SK-N-SH (cell line): ENCODE results near the gene AGBL1. TPM values are rescaled to one million over a fixed set of nuclear protein-coding genes. Genes with fewer than 3 reads are reported as not detected.

Source experiments
- CTCF ChIA-PET: fragments of 300-600, 350-600 bp; formaldehyde crosslinking; extraction: SDS; loops from one replicate; lab custom pipeline; 2021; lab: Yijun Ruan, JAX
- POLR2A ChIA-PET: fragments of 350-600 bp; sonication (Branson Sonifier 250); formaldehyde crosslinking; extraction: SDS; loops from one replicate; lab custom pipeline; 2020; ENCODE audit warnings: antibody characterized with exemption, inconsistent platforms; lab: Yijun Ruan, JAX
- DNase-seq: peaks from one replicate; pipeline ENCODE4 v3.0.0; 2012
- H2AFZ ChIP-seq: fragments of 200-600 bp; sonication (generic); 2 replicates; pipeline ENCODE4 v1.8.1; 2016; ENCODE audit warnings: antibody characterized with exemption, mild to moderate bottlenecking, low read depth
- H3F3A ChIP-seq: fragments of 200-600 bp; sonication (generic); replicated peaks from 2 replicates; pipeline ENCODE3; 2016; ENCODE audit warnings: antibody characterized with exemption, mild to moderate bottlenecking; ENCODE audit not compliant: insufficient read depth
- H3K27ac ChIP-seq, 2 experiments: fragments of 200-500 bp in 1 of 2; fragments of 200-600 bp in 1 of 2; sonication (Bioruptor generic) in 1 of 2; sonication (generic), shearing (Covaris generic) in 1 of 2; 2 replicates each; pipeline versions ENCODE4 v1.5.1 to v1.6.1; 2014 to 2016; ENCODE audit warnings: low read depth in 2 of 2, inconsistent platforms in 1 of 2, low read length in 1 of 2, mild to moderate bottlenecking in 1 of 2, mixed read lengths in 1 of 2
- H3K27me3 ChIP-seq: fragments of 200-600 bp; sonication (generic), shearing (Covaris generic); 2 replicates; pipeline ENCODE4 v1.6.1; 2016; ENCODE audit warnings: mixed run types; ENCODE audit not compliant: insufficient read depth
- H3K36me3 ChIP-seq, 2 experiments: fragments of 200-500 bp in 1 of 2; fragments of 200-600 bp in 1 of 2; sonication (Bioruptor generic) in 1 of 2; sonication (generic) in 1 of 2; replicated peaks in 1 of 2; 2 replicates each; pipeline versions ENCODE3 to v1.5.1; 2014 to 2016; ENCODE audit warnings: low read length in 1 of 2, mild to moderate bottlenecking in 1 of 2; ENCODE audit not compliant: insufficient read depth in 2 of 2, control insufficient read depth in 1 of 2
- H3K4me1 ChIP-seq, 2 experiments: fragments of 200-500 bp in 1 of 2; fragments of 200-600 bp in 1 of 2; sonication (Bioruptor generic) in 1 of 2; sonication (generic), shearing (Covaris generic) in 1 of 2; 2 replicates each; pipeline versions ENCODE4 v1.5.1 to v1.6.1; 2014 to 2016; ENCODE audit warnings: low read depth in 1 of 2, low read length in 1 of 2, mixed run types in 1 of 2; ENCODE audit not compliant: insufficient read depth in 2 of 2, control insufficient read depth in 1 of 2
- H3K4me2 ChIP-seq: fragments of 200-600 bp; sonication (generic), shearing (Covaris generic); 2 replicates; pipeline ENCODE4 v1.6.1; 2017; ENCODE audit warnings: mixed run types
- H3K4me3 ChIP-seq, 2 experiments: fragments of 200-500 bp in 1 of 2; fragments of 200-600 bp in 1 of 2; sonication (Bioruptor generic) in 1 of 2; sonication (generic), shearing (Covaris generic) in 1 of 2; 2 replicates each; pipeline versions ENCODE4 v1.5.1 to v1.8.1; 2014 to 2016; ENCODE audit warnings: low read depth in 2 of 2, inconsistent platforms in 1 of 2, low read length in 1 of 2, mild to moderate bottlenecking in 1 of 2, mixed read lengths in 1 of 2, moderate library complexity in 1 of 2
- H3K79me2 ChIP-seq: fragments of 200-600 bp; sonication (generic); 2 replicates; pipeline ENCODE4 v1.8.1; 2017; ENCODE audit warnings: mild to moderate bottlenecking; ENCODE audit not compliant: insufficient read depth
- H3K9ac ChIP-seq: fragments of 200-600 bp; sonication (generic); 2 replicates; pipeline ENCODE4 v1.6.1; 2017; ENCODE audit warnings: mixed run types
- H3K9me2 ChIP-seq: fragments of 200-600 bp; sonication (generic); 2 replicates; pipeline ENCODE4 v1.6.1; 2017; ENCODE audit warnings: mixed run types
- H3K9me3 ChIP-seq: fragments of 200-600 bp; sonication (generic); 2 replicates; pipeline ENCODE4 v1.6.1; 2017; ENCODE audit warnings: mixed run types, mild to moderate bottlenecking, moderate library complexity
- H4K20me1 ChIP-seq: fragments of 200-600 bp; sonication (generic); 2 replicates; pipeline ENCODE4 v1.6.1; 2017; ENCODE audit warnings: mild to moderate bottlenecking, mixed run types; ENCODE audit not compliant: insufficient read depth
- CHD2 ChIP-seq: fragments of 150-350 bp; IDR thresholded peaks from 2 replicates; pipeline ENCODE4 v1.6.1; 2018; ENCODE audit warnings: low read length; ENCODE audit not compliant: partially characterized antibody
- CTCF ChIP-seq: fragments of 200-600 bp; sonication (generic); IDR thresholded peaks from 2 replicates; pipeline ENCODE4 v1.6.1; 2017; ENCODE audit warnings: antibody characterized with exemption, mild to moderate bottlenecking, moderate library complexity
- ELF1 ChIP-seq: IDR thresholded peaks from 2 replicates; pipeline ENCODE4 v1.4.0; 2012
- EP300 ChIP-seq, 2 experiments: IDR thresholded peaks; 2 replicates each; pipeline versions ENCODE4 v1.4.0 to v1.6.1; 2012; ENCODE audit warnings: borderline replicate concordance in 1 of 2, low read depth in 1 of 2, low read length in 1 of 2
- FOSL2 ChIP-seq: IDR thresholded peaks from 2 replicates; pipeline ENCODE4 v1.4.0; 2012; ENCODE audit warnings: low read depth, mild to moderate bottlenecking, moderate library complexity, borderline replicate concordance
- FOXJ3 ChIP-seq: sonication (generic); formaldehyde crosslinking; IDR thresholded peaks from 2 replicates; pipeline ENCODE4 v1.5.1; 2020; ENCODE audit warnings: mild to moderate bottlenecking, missing genetic modification reagents
- MEF2A ChIP-seq: IDR thresholded peaks from 2 replicates; pipeline ENCODE4 v1.4.0; 2012; ENCODE audit warnings: low read depth, borderline replicate concordance
- MXI1 ChIP-seq: IDR thresholded peaks from 2 replicates; pipeline ENCODE4 v1.6.1; 2012; ENCODE audit warnings: mild to moderate bottlenecking, low read depth, low read length, improper control_type of control experiment
- NFIC ChIP-seq: IDR thresholded peaks from 2 replicates; pipeline ENCODE4 v1.4.0; 2012; ENCODE audit warnings: borderline replicate concordance
- RCOR1 ChIP-seq: fragments of 150-350 bp; IDR thresholded peaks from 2 replicates; pipeline ENCODE4 v1.6.1; 2017; ENCODE audit warnings: antibody characterized with exemption, low read length
- RFX5 ChIP-seq: IDR thresholded peaks from 2 replicates; pipeline ENCODE4 v1.6.1; 2012; ENCODE audit warnings: mild to moderate bottlenecking, improper control_type of control experiment, low read length
- RXRA ChIP-seq: IDR thresholded peaks from 2 replicates; pipeline ENCODE4 v1.4.0; 2012; ENCODE audit warnings: low read depth, mild to moderate bottlenecking, borderline replicate concordance
- SMC3 ChIP-seq: IDR thresholded peaks from 2 replicates; pipeline ENCODE4 v1.6.1; 2012; ENCODE audit warnings: low read depth, low read length, improper control_type of control experiment
- TCF12 ChIP-seq: IDR thresholded peaks from 2 replicates; pipeline ENCODE4 v1.4.0; 2012
- USF1 ChIP-seq: IDR thresholded peaks from 2 replicates; pipeline ENCODE4 v1.4.0; 2012; ENCODE audit warnings: low read depth, borderline replicate concordance
- WGBS: methylation state at CpG from one replicate; pipeline ENCODE4 v1.1.6; 2017; ENCODE audit warnings: low lambda C conversion rate; 5-methylcytosine and 5-hydroxymethylcytosine counted together
- polyA plus RNA-seq, 3 experiments: library from polyadenylated mRNA; depleted of rRNA; stranded (reverse); fragments of >200 nt; gene quantifications; 2 replicates each; pipeline ENCODE4 v1.2.3, GENCODE V29; 2012
- TF ChIP-seq, protein P1 (sequence below): IDR thresholded peaks from 2 replicates; pipeline ENCODE4; 2012
- TF ChIP-seq, protein P2 (sequence below): IDR thresholded peaks from 2 replicates; pipeline ENCODE4 v1.4.0; 2012; ENCODE audit warnings: low read depth

AGBL1 gene
- polyA plus RNA-seq, 1 of the 3 experiments (the other 2 are of a cell fraction) = not detected

- 55% methylated on average over 3 of the region's 3 CpGs for WGBS
- CTCF ChIA-PET = interaction anchor here (0.9 to 4.4 kb wide), 2 partner anchors 11 to 356 kb away, joined by 3 to 21 read pairs; no protein-coding TSS in a partner anchor
Measured at GRCh38 chr15:86221119-86221518, 141.4 kb downstream of the AGBL1 start.

GRCh38 chr15:86229306-86229705 lies 149.6 kb downstream of the AGBL1 start:
- Histone ChIP-seq H3K27me3 (no peaks in the 10 kb centered on the region; the same call in 1 of the 2 replicates), H3K4me1 (peaks cover 0 to 5% of the 10 kb centered on the region in 2 experiments; a peak in 1 of 4 replicates), H3K27ac (no peak overlapping the region), H3K9ac (no peak overlapping the region), H3K4me2 (no peak overlapping the region), H3F3A (no peaks in the 10 kb centered on the region), H2AFZ (no peak overlapping the region), H3K79me2 (no peaks in the 10 kb centered on the region), H3K9me3 (no peaks in the 10 kb centered on the region), H3K4me3 (no peak overlapping the region), H3K36me3 (no peaks in the 10 kb centered on the region), H3K9me2 (no peaks in the 10 kb centered on the region), H4K20me1 (no peaks in the 10 kb centered on the region)
- ChIA-PET POLR2A (no interaction called here), CTCF (no interaction called here)
- TF ChIP-seq EP300 (IDR thresholded peaks at IDR 0.05; ENCODE audit: borderline replicate concordance in 1 of 2, low read depth in 1 of 2, low read length in 1 of 2) (no peak), USF1 (no peak), RFX5 (no peak), FOXJ3 (CRISPR knock-in tag) (no peak), TCF12 (no peak), RXRA (no peak), MXI1 (no peak), CHD2 (no peak), SMC3 (no peak), CTCF (no peak), ELF1 (no peak), FOSL2 (no peak), MEF2A (no peak)
- TF ChIP-seq, protein P1, sequence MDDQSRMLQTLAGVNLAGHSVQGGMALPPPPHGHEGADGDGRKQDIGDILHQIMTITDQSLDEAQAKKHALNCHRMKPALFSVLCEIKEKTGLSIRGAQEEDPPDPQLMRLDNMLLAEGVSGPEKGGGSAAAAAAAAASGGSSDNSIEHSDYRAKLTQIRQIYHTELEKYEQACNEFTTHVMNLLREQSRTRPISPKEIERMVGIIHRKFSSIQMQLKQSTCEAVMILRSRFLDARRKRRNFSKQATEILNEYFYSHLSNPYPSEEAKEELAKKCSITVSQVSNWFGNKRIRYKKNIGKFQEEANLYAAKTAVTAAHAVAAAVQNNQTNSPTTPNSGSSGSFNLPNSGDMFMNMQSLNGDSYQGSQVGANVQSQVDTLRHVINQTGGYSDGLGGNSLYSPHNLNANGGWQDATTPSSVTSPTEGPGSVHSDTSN = no peak
- WGBS = 42% methylated on average over 2 of the region's 2 CpGs
- no peak for DNase-seq

More at GRCh38 chr15:86221119-86221518, 141.4 kb downstream of the AGBL1 start:
- Histone ChIP-seq H4K20me1 (no peaks in the 10 kb centered on the region), H3K9ac (no peak overlapping the region), H3K4me2 (no peak overlapping the region), H3K9me3 (no peaks in the 10 kb centered on the region), H2AFZ (no peak overlapping the region), H3K9me2 (no peaks in the 10 kb centered on the region), H3K36me3 (no peaks in the 10 kb centered on the region), H3K27ac (no peak overlapping the region), H3K4me3 (no peak overlapping the region), H3K27me3 (no peaks in the 10 kb centered on the region; the same call in 1 of the 2 replicates), H3F3A (no peaks in the 10 kb centered on the region), H3K4me1 (no peaks in the 10 kb centered on the region), H3K79me2 (no peaks in the 10 kb centered on the region)
- POLR2A ChIA-PET = no interaction called here
- TF ChIP-seq RCOR1 (no peak), NFIC (no peak)
- TF ChIP-seq, protein P2, sequence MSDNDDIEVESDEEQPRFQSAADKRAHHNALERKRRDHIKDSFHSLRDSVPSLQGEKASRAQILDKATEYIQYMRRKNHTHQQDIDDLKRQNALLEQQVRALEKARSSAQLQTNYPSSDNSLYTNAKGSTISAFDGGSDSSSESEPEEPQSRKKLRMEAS = no peak
- DNase-seq = no peak
